Loucy (cell line): ENCODE data around the gene ASIP.

ENCODE experiments used
- CTCF ChIP-seq: fragments of 200-600 bp; sonication (generic); conservative IDR thresholded peaks from 2 replicates; pipeline ENCODE4 v1.5.1; 2014; ENCODE audit warnings: mild to moderate bottlenecking, antibody characterized with exemption, low read length
- EZH2phosphoT487 ChIP-seq: fragments of 200-600 bp; IDR thresholded peaks from 2 replicates; pipeline ENCODE4 v1.6.1; 2018; ENCODE audit warnings: antibody characterized with exemption, mild to moderate bottlenecking, moderate library complexity, borderline replicate concordance

- TF ChIP-seq CTCF (no peak), EZH2phosphoT487 (no peak)
Observed at GRCh38 chr20:34293589-34293988, 52.4 kb downstream of the ASIP start.
